NCI-H446 (cell line): ENCODE measurements around the gene BARHL2.

Experiments used
- DNase-seq, 2 experiments: peaks; one replicate each; lab custom pipeline; 2025; lab: John Stamatoyannopoulos, UW

BARHL2 gene

GRCh38 chr1:90724926-90725656 lies 8.0 kb upstream of the BARHL2 start:
- DNase-seq = no peak

GRCh38 chr1:90724361-90724760 lies 7.3 kb upstream of the BARHL2 start:
- DNase-seq = no peak

GRCh38 chr1:90723590-90724108 lies 6.5 kb upstream of the BARHL2 start:
- no peak for DNase-seq

GRCh38 chr1:90722874-90723589 lies 5.9 kb upstream of the BARHL2 start:
- no peak for DNase-seq

- DNase-seq = peak; percentile 84 to 91
Measured at GRCh38 chr1:90721210-90722194, 4.4 kb upstream of the BARHL2 start.

GRCh38 chr1:90720145-90720636 lies 3.1 kb upstream of the BARHL2 start:
- DNase-seq = no peak

GRCh38 chr1:90719330-90720144 lies 2.4 kb upstream of the BARHL2 start:
- DNase-seq = no peak

GRCh38 chr1:90718411-90719329 lies 1.6 kb upstream of the BARHL2 start:
- DNase-seq = peak in 1 of 2 experiments; percentile 61

GRCh38 chr1:90717665-90718410 lies 736 bp upstream of the BARHL2 start:
- peak; percentile 85 to 96 for DNase-seq

- DNase-seq = no peak
Measured at GRCh38 chr1:90717356-90717664, 208 bp upstream of the BARHL2 start.

GRCh38 chr1:90716243-90716551 lies 905 bp downstream of the BARHL2 start:
- no peak for DNase-seq

GRCh38 chr1:90715309-90715708 lies 1.8 kb downstream of the BARHL2 start:
- no peak for DNase-seq

GRCh38 chr1:90714521-90714951 lies 2.6 kb downstream of the BARHL2 start:
- DNase-seq = no peak

GRCh38 chr1:90713741-90714509 lies 3.2 kb downstream of the BARHL2 start:
- DNase-seq = peak; percentile 33 to 86

GRCh38 chr1:90712915-90713730 lies 4.0 kb downstream of the BARHL2 start:
- no peak for DNase-seq

GRCh38 chr1:90712153-90712856 lies 4.8 kb downstream of the BARHL2 start:
- DNase-seq = no peak

- DNase-seq = no peak
Measured at GRCh38 chr1:90711696-90712095, 5.4 kb downstream of the BARHL2 start.
